ENCODE measurements around the gene LAGE3.

Gene LAGE3

DNA sequence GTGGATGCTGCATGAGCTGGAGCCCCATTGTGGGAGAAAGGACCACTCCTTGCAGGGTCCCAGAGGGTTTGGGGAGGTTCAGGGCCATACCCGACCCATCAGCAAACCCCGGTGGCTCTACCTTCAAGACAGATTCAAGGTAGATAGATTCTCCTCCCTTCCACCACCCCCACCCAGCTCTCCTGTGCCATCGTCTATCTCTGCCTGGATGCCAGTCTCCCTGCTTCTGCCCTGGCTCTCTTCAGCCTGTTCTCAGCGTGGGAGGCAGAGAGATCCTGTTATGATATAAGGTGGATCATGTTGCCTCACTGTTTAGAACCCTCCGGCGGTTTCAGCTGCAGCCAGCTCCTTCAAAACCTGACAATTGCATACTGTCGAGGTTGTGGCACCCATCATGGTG, 5.4 kb downstream of the LAGE3 start:
- no peak for DNase-seq

DNA sequence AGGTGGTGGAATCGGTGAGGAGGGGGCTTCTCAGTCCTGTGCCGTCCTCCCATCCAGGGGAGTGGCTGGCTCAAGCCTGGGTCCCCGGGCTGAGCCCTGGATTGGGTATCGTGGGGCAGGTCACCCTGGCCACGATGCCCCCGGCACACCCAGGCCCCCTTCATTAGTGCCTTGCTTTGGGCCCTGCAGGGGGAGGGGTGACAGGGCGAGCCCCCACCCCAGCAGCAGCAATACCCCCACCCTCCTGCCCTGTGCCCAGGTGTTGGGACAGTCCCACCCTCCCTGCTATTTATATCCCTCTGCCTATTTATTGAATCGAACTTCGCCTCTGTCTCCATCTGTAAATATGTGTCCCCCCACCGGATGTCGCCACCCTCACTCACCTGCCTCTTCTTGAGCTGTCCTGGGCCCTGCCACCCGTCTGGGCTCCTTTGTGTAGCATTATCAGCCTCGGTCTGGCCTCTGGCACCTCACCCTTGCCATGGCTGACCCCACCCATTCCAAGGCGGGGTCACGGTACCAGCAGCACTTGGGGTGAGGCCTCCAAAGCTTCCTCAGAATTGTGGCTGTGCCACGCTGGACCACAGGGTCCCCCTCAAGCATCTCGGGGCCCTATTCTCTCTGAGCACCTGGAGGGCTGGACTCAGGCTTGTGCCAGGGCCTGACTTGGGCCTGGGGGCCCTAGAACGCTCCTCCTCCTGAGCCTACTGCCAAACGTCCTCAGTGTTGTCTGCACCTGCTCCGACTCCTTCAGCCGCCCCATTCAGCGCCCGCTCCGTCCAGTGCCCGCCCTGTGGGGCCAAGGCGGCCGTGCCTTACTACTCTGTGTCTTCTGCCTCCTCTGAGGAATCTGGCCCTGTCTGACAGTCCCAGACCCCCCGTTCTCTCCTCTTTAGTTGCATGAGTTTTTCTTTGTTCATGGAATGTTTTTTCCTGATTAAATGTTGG, 6.1 kb downstream of the LAGE3 start:
- no peak for DNase-seq

DNA sequence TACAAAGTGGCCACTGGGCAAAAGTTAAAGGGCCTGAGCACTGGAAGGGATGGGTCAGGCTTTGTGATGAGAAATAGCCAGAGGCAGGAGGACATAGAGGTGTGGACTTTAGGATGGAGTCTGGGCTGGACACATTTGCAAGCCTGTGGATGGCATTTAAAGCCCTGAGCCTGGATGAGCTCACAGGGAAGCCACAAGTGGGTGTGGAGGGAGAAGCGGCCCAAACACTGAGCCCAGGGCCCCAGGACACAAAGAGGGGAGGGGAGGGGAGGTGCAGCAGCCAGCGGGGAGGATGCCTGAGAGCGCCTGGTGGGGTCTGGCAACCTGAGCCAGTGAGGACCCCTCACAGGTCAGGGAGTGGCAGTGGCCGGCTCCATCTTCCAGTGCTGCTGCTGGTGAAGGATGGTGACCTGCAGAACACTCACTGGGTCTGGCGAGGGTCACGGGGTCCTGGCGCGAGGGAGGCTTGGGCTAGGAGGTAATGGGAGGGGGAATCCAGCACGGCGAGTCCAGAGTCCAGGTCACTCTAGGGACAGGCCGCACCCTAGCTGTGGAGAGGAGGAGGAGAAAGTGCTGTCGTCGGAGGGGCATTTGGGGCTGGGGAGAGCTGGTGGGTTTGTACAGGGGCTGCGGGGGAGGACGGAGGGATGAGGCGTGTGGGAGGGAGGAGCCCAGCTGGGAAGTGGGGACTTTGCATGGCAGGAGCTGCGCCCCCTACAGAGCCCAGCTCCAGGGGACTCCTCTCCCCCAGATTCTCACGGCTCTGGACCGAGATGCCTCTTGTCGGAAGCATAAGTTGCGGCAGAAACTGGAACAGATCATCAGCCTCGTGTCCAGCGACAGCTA, 7.0 kb downstream of the LAGE3 start:
- no peak for DNase-seq

DNA sequence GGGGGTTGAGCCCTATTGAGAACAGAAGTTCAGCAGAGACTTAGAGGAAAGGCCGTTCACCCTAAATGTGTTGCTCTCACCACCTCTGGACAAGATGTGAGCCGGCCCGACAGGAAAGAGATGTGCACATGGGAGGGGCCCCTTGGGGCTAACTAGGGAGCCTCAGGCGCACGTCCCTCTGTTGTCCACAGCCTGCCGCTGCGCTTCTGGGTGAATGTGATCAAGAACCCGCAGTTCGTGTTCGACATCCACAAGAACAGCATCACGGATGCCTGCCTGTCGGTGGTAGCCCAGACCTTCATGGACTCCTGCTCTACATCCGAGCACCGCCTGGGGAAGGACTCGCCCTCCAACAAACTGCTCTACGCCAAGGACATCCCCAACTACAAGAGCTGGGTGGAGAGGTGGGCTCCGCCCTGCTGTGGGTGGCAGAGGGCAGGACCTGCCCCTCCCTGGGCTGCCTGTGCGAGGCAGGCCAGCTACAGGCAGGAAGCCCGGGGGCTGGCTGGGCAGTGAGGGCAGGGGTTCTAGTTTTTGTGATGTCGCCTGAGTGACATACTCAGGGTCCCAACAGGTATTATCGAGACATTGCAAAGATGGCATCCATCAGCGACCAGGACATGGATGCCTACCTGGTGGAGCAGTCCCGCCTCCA, 8.0 kb downstream of the LAGE3 start:
- no peak for DNase-seq

DNA sequence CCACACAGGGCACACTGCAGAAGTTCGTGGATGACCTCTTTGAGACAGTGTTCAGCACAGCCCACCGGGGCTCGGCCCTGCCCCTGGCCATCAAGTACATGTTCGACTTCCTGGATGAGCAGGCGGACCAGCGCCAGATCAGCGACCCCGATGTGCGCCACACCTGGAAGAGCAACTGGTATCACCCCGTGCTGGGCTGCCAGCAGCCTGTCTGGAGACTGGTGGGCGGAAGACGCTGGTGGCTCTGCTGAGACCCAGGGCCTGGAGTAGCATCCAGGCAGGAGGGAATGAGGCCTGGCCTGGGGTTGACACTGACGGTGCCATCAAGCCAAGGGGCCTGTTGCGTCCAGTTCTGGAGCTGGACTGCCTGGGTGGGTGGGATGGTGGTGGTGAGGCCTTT, 8.6 kb downstream of the LAGE3 start:
- no peak for DNase-seq

DNA sequence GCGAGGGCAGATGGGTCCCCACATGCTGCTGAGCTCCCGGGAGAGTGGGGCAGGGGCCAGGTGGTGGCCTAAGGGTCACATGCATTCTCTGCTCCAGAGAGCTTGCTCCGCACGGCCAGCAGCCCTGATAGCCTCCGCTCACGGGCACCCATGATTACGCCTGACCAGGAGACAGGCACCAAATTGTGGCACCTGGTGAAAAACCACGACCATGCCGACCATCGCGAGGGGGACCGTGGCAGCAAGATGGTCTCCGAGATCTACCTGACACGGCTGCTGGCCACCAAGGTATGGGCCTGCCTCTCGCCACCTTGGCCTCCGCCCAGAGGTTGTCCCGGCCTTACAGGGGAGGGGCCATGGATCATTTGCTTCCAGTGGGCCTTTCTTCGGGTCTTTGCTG, 9.2 kb downstream of the LAGE3 start:
- no peak for DNase-seq

DNA sequence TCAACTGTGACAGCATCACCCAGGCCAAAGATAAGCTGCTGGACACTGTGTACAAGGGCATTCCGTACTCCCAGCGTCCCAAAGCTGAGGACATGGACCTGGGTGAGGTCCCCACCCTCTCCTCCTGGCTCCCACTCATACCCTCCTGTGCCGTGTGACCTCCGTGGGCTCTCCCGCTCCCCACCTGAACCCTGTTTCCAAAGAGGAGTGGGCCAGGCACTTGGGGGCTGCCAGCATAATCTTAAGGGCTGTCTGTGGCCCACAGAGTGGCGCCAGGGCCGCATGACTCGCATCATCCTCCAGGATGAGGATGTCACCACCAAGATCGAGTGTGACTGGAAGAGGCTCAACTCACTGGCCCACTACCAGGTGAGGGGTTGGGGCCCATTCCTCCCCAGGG, 10.0 kb downstream of the LAGE3 start:
- DNase-seq = no peak

DNA sequence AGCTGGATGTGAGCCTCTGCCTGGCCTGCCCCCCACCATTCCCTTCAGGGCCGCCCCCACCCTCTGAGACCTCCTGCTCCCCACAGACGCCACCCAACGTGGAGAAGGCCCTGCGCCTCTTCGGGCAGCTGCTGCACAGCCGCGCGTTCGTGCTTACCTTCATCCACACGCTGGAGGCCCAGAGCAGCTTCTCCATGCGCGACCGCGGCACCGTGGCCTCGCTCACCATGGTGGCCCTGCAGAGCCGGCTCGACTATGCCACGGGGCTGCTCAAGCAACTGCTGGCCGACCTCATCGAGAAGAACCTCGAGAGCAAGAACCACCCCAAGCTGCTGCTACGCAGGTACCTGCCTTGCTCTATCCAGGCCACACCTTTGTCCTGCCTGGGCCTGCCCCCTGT, 10.9 kb downstream of the LAGE3 start:
- no peak for DNase-seq

DNA sequence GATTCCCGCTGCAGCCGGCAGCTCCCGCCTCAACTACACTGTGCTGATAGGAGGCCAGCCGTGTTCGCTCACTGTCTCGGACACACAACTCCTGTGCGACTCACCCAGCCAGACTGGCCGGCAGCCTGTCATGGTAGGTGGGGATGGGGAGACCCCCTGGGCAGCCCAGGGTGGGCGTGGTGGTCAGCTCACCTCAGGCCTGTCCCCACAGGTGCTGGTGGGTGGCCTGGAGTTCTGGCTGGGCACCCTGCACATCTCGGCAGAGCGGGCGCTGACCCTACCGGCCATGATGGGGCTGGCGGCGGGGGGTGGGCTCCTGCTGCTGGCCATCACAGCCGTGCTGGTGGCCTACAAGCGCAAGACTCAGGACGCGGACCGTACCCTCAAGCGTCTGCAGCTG, 11.5 kb downstream of the LAGE3 start:
- DNase-seq = no peak

DNA sequence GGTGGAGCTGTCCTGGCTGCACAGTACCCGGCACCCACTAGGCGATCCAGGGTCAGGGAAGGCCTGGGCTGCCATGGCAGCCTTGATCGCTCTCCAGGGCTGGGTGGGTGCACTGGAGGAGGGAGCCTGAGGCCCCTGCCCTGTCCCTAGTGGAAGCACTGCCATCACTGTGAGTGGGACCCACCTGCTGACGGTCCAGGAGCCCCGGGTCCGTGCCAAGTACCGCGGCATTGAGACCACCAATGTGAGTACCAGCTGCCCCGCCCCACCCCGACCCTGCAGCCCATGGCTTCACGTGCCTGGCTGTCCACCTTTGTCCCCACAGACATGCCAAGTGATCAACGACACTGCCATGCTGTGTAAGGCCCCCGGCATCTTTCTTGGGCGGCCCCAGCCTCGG, 12.2 kb downstream of the LAGE3 start:
- no peak for DNase-seq

DNA sequence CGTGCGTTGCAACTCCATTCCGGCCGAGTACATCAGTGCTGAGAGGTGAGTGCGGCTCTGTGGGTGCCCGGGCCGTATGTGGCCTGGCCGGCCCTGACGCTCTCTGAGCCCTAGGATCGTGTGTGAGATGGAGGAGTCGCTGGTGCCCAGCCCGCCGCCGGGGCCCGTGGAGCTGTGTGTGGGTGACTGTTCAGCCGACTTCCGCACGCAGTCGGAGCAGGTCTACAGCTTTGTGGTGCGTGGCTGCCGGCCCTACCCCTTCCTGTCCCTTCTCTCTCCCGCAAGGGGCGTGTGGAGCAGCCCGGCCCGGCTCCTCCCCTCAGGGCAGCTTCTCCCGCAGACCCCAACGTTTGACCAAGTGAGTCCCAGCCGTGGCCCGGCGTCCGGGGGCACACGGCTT, 13.0 kb downstream of the LAGE3 start:
- no peak for DNase-seq

DNA sequence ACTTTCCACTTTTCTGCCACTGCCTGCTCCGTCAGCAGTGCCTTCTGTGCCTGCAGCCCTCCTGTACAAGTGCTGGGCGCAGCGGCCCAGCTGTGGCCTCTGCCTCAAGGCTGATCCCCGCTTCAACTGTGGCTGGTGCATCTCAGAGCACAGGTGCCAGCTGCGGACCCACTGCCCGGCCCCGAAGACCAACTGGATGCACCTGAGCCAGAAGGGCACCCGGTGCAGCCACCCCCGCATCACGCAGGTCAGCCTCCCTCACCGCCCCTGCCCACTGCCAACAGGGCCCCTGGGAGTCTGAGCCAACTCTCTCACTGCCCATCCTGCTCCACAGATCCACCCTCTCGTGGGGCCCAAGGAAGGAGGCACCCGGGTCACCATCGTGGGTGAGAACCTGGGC, 13.5 kb downstream of the LAGE3 start:
- DNase-seq = no peak

DNA sequence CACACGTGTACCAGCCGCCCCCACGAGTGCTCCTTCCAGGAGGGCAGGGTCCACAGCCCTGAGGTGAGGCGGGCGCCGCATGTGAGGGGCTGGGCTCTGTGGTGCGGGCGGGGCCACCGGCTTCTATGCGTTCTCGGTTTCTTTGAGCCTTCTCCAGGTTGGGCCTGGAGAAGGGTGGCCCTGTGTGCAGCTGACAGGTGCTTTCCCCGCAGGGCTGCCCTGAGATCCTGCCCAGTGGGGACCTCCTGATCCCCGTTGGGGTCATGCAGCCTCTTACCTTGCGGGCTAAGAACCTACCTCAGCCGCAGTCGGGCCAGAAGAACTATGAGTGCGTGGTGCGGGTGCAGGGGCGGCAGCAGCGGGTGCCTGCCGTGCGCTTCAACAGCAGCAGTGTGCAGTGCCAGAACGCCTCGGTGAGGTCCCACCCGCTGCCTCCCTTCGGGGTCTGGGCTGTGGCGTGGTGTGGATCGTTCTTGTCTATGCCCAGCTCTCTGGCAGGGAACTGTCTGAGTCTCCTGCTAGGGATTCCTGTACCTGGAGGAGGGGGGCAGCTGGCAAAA, 14.2 kb downstream of the LAGE3 start:
- DNase-seq = no peak

DNA sequence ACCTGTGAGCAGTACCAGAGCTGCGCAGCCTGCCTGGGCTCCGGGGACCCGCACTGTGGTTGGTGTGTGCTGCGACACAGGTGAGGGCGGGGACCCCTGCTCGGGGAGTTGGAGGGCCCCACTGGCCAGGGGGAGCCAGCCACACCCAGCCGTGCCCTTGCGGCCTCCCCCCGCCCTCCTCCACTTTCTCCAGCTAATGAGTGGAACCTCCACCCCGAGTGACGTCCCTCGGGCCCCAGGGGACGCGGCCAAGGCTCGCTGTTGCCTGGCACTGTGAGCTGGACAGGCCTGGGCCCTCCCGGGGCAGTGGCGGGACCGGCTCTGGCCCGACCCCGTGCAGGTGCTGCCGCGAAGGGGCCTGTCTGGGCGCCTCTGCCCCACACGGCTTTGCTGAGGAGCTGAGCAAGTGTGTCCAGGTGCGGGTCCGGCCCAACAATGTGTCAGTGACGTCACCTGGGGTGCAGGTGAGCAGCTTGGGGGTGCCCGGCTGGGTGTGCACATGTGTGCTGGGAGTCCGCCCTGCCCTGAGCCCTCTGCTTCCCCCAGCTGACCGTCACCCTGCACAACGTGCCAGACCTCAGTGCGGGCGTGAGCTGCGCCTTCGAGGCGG, 15.4 kb downstream of the LAGE3 start:
- no peak for DNase-seq

DNA sequence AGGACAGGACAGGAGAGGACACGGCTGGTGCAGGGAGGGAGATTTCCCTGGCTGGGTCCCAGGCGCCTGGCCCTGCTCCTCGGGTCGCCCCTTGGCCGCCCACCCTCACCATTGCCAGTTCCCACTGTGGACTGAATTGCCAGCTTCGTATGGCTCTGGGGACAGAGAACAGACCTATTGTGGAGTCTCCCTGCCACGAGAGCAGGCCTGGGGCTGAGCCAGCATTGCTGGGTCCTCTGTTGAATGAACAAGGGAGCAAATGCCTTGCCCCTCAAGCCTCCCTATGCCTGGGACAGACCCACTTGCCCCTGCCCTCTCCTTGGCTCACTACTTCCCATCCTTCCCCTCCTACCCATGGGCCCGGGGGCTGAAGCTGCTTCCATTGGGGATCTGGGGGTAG, 16.7 kb downstream of the LAGE3 start:
- DNase-seq = no peak

DNA sequence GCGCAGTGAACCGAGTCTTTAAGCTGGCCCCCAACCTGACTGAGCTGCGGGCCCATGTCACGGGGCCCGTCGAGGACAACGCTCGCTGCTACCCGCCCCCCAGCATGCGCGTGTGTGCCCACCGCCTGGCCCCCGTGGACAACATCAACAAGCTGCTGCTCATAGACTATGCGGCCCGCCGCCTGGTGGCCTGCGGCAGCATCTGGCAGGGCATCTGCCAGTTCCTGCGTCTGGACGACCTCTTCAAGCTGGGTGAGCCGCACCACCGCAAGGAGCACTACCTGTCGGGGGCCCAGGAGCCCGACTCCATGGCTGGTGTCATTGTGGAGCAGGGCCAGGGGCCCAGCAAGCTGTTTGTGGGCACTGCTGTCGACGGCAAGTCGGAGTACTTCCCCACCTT, 18.8 kb downstream of the LAGE3 start:
- no peak for DNase-seq

DNA sequence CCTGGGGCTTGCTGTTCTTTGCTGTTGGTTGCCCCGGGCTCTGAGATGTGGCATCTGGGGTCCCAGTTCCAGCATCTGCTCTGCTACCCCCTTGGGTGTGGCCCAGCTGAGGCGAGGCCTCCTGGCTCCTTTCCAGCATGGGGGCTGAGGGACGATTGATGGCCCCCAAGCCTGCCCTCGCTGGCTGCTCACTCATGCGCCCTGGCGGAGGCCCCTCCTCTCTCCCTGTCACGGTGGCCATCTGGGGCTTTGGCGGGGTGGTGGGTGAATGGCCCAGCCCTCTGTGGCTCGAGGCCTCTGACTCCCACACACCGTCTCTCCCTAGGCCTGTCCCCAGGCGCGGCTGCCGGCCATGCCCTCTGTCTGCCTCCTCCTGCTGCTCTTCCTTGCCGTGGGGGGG, 19.2 kb downstream of the LAGE3 start:
- no peak for DNase-seq

DNA sequence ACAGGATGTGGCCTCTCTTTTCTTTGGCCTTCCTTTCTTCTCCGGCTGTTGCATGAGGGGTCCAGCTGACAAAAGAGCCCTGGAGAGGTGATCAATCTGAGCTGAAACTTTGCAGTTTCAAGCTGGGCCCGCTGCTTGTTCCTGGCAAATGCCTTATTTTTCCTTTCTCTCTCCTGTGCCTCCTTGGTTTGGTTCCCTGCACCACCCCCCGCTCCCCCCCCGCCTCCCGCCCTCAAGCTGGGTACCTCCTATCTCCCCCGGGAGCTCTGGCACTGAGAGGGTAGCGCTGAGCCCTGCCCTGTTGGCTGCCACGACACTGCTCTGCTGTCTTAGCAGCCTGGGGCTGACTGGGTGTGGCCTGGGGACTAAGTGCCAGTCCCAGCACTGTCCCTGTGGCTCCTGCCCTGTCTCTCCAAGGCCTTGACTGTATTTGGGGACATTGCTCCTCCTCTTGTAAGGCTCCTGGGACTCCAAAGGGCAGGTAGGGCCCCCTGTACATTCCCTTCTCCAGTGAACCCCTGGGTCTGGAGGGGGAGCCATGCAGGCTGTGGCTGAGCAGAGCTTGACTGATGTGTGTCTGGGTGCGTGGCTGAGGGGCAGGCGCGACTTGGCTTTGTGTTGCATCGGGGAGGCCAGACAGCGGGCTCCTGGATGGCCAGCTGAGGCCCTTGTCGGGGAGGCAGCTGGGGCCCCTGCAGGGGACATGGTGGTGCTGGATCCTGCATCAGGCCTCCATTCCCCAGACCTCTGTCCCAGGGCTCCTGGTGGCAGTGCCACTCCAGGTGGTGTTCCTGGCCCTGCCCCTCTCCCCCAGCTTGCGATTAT, 19.9 kb downstream of the LAGE3 start:
- DNase-seq = peak in 1 of 5 donors; percentile 11

DNA sequence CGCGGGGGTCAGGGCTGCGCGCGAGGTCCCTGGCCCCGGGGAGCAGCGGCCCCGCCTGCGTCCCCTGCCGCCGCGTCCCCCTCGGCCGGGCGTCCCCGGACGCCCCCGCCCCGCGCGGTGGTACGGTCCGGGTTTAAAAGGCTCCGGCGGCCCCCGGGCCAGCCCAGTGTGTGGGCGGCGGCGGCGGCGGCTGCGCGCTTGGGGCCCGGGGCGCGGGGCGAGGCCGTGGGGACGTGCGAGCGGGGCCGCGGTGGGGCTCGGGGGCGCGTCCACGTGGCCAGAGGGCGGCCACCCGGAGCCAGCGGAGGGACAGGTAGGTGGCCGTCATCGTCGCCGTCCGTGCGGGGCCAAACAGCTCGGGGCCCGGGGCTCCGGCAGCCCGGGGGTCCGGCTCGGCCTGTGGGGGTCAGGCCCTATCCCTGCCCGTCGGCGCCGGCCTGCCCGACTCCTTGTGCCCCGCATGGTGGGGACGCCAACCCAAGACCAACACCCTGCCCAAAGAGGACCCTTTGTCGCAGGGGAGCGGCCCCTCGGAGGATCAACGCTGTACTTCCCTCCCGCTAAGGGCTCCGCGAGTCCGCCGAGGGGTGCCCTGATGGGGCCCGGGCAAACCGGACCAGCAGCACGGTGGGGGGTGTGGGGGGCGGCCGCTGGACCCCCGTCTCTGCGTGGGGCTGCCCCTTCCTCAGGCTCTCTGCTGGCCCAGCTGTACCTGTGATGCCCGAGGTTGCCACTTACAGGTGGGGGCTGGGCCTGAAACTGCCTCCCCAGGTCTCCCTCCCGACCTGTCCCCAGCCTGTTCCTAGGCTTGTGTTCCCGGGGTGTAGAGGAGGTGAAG, 20.7 kb downstream of the LAGE3 start, which contains the start of gene PLXNA3:
TSS of gene PLXNA3 (plus strand) at position 166 of the 838 bp plus-strand sequence. CDS start 1,903 bp downstream, outside the sequence.
- peak; percentile 34 to 67 (median 47) for DNase-seq

DNA sequence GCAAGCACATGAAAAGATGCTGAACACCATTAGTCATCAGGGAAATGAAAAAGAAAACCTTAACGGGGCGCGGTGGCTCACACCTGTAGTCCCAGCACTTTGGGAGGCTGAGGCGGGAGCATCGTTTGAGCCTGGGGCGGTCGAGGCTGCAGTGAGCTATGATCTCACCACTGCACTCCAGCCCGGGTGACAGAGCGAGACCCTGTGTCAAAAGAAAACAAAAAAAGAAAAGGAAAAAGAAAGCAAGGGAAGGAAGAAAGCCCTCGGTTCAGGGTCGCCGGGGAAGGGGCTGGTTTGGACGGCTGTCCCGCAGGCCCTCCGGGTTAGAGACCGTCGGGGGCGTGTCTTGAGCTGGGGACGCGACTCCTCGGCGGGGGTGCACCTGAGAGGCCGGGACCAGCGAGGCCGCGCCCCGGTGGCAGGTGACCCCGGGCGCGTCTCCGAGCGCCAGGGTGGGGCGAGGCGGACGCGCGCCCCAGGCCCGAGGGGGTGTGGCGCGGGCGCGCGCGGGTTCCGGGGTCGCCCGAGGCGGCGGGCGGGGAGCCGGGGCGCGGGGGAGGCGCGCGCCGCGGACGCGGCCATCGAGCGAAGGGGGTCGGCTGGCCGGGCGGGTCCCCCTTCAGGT, 21.5 kb downstream of the LAGE3 start:
- peak; percentile 40 to 66 (median 48) for DNase-seq

All from T-helper 1 cell (primary cell).